Esophagus squamous epithelium (tissue), 5 donors: ENCODE measurements around the gene AREL1. TPM values are rescaled to one million over a fixed set of nuclear protein-coding genes. Genes with fewer than 3 reads are reported as not detected.

Source experiments
- DNase-seq: peaks from one replicate; lab custom pipeline; 2025; lab: John Stamatoyannopoulos, UW
- H3K27ac ChIP-seq, 4 donors: fragments of 200-600 bp; sonication (generic); one replicate each; pipeline ENCODE4 v1.5.1; 2016 to 2019; ENCODE audit warnings: mild to moderate bottlenecking in 1 of 4
- H3K27me3 ChIP-seq, 4 donors: fragments of 200-600 bp; sonication (generic); 1 replicate in 3 of 4; 2 replicates in 1 of 4; pipeline versions ENCODE4 v1.5.1 to v1.6.0; 2017 to 2021; ENCODE audit warnings: antibody characterized with exemption in 1 of 4
- H3K36me3 ChIP-seq, 3 donors: fragments of 200-600 bp; sonication (generic); one replicate each; pipeline ENCODE4 v1.5.1; 2016 to 2019
- H3K4me1 ChIP-seq, 3 donors: fragments of 200-600 bp; sonication (generic); one replicate each; pipeline ENCODE4 v1.5.1; 2017 to 2019
- H3K4me3 ChIP-seq, 4 donors: fragments of 200-600 bp; sonication (generic); 1 replicate in 3 of 4; 2 replicates in 1 of 4; pipeline ENCODE4 v1.5.1; 2016 to 2019; ENCODE audit warnings: mild to moderate bottlenecking in 2 of 4, moderate library complexity in 1 of 4
- H3K9me3 ChIP-seq, 3 donors: fragments of 200-600 bp; sonication (generic); one replicate each; pipeline ENCODE4 v1.5.1; 2016 to 2019
- POLR2A ChIP-seq, 4 donors: fragments of 450-650 bp; IDR thresholded peaks; one replicate each; pipeline ENCODE4 v1.6.1; 2017; ENCODE audit warnings: antibody characterized with exemption in 4 of 4, mild to moderate bottlenecking in 4 of 4, moderate library complexity in 3 of 4
- WGBS, 2 donors: methylation state at CpG; one replicate each; pipeline ENCODE4 v1.1.5; 2018; 5-methylcytosine and 5-hydroxymethylcytosine counted together
- intact Hi-C: fragments of 100-400 bp; cut with DNase I; formaldehyde crosslinking; loops from one replicate; pipeline ENCODE4 v1.15.0; 2022
- total RNA-seq, 4 donors: library from RNA; depleted of rRNA; stranded (reverse); fragments of >200 nt; gene quantifications; one replicate each; pipeline ENCODE4 v1.1.0, GENCODE V29; 2016
- TF ChIP-seq, protein P1 (sequence below), 6 experiments: fragments of 450-650 bp in 4 of 6; fragments of 200-600 bp in 2 of 6; sonication (generic) in 2 of 6; IDR thresholded peaks; one replicate each; pipeline ENCODE4 v1.5.1; 2016 to 2019; ENCODE audit warnings: antibody characterized with exemption in 6 of 6, mild to moderate bottlenecking in 4 of 6, moderate library complexity in 4 of 6
- donor health status: DM: yes; HTN: yes; CAD: no.

Gene AREL1
- total RNA-seq, 4 donors from 2014 or later = 17.0 to 21.6 (median 19.8) TPM

DNA sequence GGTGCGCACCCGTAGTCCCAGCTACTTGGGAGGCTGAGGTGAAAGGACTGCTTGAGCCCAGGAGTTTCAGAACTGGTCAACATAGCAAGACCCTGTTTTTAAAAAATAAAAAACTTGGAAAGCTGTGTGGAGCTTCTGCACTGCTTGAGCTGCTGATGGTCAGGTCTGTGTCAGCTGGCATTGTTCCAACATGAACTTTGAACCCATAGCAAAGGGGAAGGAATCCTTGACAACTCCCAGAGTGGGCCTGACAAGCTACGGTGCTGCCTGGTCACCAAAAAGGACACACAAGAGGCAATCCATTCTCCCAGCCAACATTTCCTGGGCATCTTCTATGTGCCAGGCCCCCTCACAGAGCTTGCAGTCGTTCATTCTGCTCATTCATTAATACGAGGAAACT is 84.5 kb downstream of the AREL1 start:
- WGBS, 2 donors = 73 to 91% methylated on average over 2 to 5 of the region's 5 CpGs
- H3K27ac ChIP-seq = no peak overlapping the region
- H3K4me3 ChIP-seq = no peak overlapping the region
- no peaks in the 10 kb centered on the region for H3K9me3 ChIP-seq
- H3K36me3 ChIP-seq = no peaks in the 10 kb centered on the region
- intact Hi-C loops = no loop called here
- peaks cover 0 to 18% (median 0%) of the 10 kb centered on the region in 3 donors for H3K4me1 ChIP-seq
- TF ChIP-seq POLR2A (IDR thresholded peaks at IDR 0.05) = no peak
- no peak for DNase-seq
- no peaks in the 10 kb centered on the region for H3K27me3 ChIP-seq

DNA sequence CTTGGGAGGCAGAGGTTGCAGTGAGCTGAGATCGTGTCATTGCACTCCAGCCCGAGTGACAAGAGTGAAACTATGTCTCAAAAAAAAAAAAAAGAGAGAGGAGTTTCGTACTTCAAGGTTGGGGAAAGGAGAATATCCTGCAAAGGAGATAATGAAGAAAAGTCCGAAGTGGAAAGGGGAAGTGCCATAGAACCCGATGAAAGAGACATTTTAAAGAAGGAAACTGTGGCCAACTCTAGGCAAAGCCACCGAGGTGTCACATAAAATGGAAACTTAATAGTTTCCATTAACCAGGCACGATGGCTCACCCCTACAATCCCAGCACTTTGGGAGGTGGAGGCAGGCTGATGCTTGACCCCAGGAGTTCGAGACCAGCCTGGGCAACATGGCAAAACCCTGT is 85.8 kb downstream of the AREL1 start:
- WGBS, 2 donors = 76 to 78% methylated on average over 8 of the region's 8 CpGs

DNA sequence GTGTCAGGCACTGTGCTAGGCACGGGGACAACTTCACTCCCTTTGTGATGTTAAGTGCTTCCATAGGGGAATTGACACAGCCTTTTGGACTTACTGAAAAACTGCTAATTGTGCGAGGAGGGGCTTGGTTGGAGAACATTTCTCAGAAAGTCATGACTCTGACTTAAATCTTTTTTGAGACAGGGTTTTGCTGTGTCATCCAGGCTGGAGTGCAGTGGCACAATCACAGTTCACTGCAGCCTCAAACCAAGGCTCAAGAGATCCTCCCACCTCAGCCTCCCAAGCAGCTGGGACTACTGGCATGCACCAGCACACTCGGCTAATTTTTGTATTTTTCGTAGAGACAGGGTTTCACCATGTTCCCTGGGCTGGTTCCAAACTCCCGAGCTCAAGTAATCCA is 90.6 kb downstream of the AREL1 start:
- no peak overlapping the region for H3K4me3 ChIP-seq
- no peaks in the 10 kb centered on the region for H3K36me3 ChIP-seq
- peaks cover 40 to 60% (median 51%) of the 10 kb centered on the region in 3 donors for H3K4me1 ChIP-seq
- TF ChIP-seq, protein P1, sequence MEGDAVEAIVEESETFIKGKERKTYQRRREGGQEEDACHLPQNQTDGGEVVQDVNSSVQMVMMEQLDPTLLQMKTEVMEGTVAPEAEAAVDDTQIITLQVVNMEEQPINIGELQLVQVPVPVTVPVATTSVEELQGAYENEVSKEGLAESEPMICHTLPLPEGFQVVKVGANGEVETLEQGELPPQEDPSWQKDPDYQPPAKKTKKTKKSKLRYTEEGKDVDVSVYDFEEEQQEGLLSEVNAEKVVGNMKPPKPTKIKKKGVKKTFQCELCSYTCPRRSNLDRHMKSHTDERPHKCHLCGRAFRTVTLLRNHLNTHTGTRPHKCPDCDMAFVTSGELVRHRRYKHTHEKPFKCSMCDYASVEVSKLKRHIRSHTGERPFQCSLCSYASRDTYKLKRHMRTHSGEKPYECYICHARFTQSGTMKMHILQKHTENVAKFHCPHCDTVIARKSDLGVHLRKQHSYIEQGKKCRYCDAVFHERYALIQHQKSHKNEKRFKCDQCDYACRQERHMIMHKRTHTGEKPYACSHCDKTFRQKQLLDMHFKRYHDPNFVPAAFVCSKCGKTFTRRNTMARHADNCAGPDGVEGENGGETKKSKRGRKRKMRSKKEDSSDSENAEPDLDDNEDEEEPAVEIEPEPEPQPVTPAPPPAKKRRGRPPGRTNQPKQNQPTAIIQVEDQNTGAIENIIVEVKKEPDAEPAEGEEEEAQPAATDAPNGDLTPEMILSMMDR (IDR thresholded peaks at IDR 0.05) = no peak
- TF ChIP-seq POLR2A (IDR thresholded peaks at IDR 0.05) = no peak
- H3K27me3 ChIP-seq = no peaks in the 10 kb centered on the region
- DNase-seq = no peak
- intact Hi-C loops = no loop called here
- H3K9me3 ChIP-seq = no peaks in the 10 kb centered on the region
- 47 to 68% methylated on average over 4 of the region's 5 CpGs for WGBS, 2 donors
- no peak overlapping the region for H3K27ac ChIP-seq

More for the DNA sequence above, 85.8 kb downstream of the AREL1 start:
- Histone ChIP-seq H3K9me3 (no peaks in the 10 kb centered on the region), H3K4me1 (peaks cover 0 to 30% (median 5%) of the 10 kb centered on the region in 3 donors), H3K27me3 (no peaks in the 10 kb centered on the region), H3K36me3 (no peaks in the 10 kb centered on the region), H3K27ac (no peak overlapping the region), H3K4me3 (no peak overlapping the region)
- no peak for DNase-seq
- TF ChIP-seq, protein P1 (IDR thresholded peaks at IDR 0.05) = no peak
- no peak for TF ChIP-seq POLR2A (IDR thresholded peaks at IDR 0.05)
- intact Hi-C loops = no loop called here

DNA sequence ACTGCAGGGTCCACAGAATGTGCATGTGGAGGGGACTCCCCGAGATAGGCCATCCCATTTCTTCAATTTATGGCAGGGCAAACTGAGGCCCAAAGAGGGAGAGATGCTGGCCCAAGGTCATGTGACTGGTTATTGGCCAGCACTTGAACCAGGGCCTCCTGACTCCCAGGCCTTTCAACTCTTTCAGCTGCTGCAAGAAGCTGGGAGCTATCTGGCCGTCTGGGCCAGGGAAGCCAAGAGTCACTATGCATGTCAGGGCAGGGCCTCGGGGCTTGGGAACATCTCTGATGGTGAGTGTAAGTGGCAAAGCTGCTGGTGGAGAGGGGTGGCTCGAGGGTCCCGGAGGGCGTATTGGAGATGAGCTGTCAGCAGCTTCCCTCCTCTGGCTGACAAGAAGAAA is 91.3 kb downstream of the AREL1 start:
- no peak for DNase-seq
- TF ChIP-seq POLR2A (IDR thresholded peaks at IDR 0.05) = no peak
- TF ChIP-seq, protein P1 (IDR thresholded peaks at IDR 0.05) = no peak
- Histone ChIP-seq H3K27me3 (no peaks in the 10 kb centered on the region), H3K27ac (peak overlapping the region in 2 of 4 donors; percentile 48 to 78), H3K4me3 (no peak overlapping the region), H3K36me3 (no peaks in the 10 kb centered on the region), H3K4me1 (peaks cover 47 to 67% (median 58%) of the 10 kb centered on the region in 3 donors), H3K9me3 (no peaks in the 10 kb centered on the region)
- WGBS, 2 donors = 56 to 91% methylated on average over 1 to 6 of the region's 6 CpGs
- intact Hi-C loops = no loop called here

DNA sequence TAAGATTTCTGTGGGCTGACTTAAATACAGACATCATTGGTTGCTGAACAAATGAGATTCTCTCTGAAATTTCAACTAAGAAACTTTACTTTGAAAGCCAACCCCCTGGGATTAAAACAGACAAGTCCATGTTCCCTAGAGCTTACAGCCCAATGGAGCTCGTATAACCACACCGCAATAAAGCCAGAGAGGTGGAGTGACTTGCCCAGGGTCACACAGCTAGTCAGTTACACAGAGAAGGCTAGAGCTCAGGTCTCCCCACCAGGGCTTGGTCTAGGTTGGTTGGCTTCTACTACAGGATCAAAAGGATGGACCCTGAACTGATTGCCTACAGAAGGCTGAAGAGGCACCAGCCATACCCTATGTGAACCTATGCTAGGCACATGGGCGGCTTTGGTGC is 92.0 kb downstream of the AREL1 start:
- peak overlapping the region in 3 of 4 donors; percentile 48 to 84 (median 78) for H3K27ac ChIP-seq
- no peaks in the 10 kb centered on the region for H3K9me3 ChIP-seq
- TF ChIP-seq POLR2A (IDR thresholded peaks at IDR 0.05) = no peak
- TF ChIP-seq, protein P1 (IDR thresholded peaks at IDR 0.05) = no peak
- no peak for DNase-seq
- no peaks in the 10 kb centered on the region for H3K36me3 ChIP-seq
- no peak overlapping the region for H3K4me3 ChIP-seq
- H3K27me3 ChIP-seq = no peaks in the 10 kb centered on the region
- intact Hi-C loops = no loop called here
- peaks cover 53 to 73% (median 64%) of the 10 kb centered on the region in 3 donors for H3K4me1 ChIP-seq
- WGBS, 2 donors = 74% methylated on average over 3 of the region's 3 CpGs; no CpG with 5 or more reads in 1 of the 2 donors
